ENCODE measurements around the gene NFIB.

DNA sequence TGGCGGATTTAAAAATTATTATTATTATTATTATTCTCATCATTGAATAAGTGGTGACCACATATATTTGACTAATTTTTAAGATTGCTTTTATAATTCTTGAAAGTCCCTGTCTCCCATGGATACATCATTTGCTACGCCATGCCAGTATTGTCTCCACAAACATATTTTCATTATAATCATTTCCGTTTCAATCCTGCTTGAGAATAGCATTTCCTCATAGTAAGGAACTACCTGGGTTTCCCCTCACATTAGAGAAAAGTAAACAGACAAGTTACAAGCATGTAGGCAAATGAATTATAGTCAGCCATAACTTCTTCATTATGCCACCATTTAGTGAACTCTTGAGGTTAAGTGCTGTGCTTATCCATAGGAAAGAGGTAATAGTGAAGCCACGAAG, 276.6 kb downstream of the NFIB start:
- TF ChIP-seq CTCF (IDR thresholded peaks at IDR 0.05 in 2 of 3, conservative IDR thresholded peaks at IDR 0.05 in 1 of 3; ENCODE audit: control insufficient read depth in 2 of 3, extremely low read depth in 1 of 3, insufficient read depth in 1 of 3, low read depth in 3 of 3, low read length in 3 of 3): no peak
- TF ChIP-seq ZBTB40 (IDR thresholded peaks at IDR 0.05; ENCODE audit: borderline replicate concordance): no peak
- no peak for TF ChIP-seq EZH2 (IDR thresholded peaks at IDR 0.05; ENCODE audit: borderline replicate concordance, control insufficient read depth, low read depth, low read length)
- no peak for TF ChIP-seq POLR2AphosphoS5 (IDR thresholded peaks at IDR 0.05; ENCODE audit: low read length)
- TF ChIP-seq MXI1 (IDR thresholded peaks at IDR 0.05; ENCODE audit: low read depth, low read length): no peak
- no peak for TF ChIP-seq SIN3A (IDR thresholded peaks at IDR 0.05; ENCODE audit: low read depth, low read length)
- TF ChIP-seq POLR2AphosphoS2 (IDR thresholded peaks at IDR 0.05; ENCODE audit: low read depth, low read length): no peak
- TF ChIP-seq NR2C2 (IDR thresholded peaks at IDR 0.05; ENCODE audit: borderline replicate concordance, control insufficient read depth, insufficient read length, low read depth): no peak
- no peak for TF ChIP-seq NFIC (IDR thresholded peaks at IDR 0.05; ENCODE audit: low read depth, low read length)
- TF ChIP-seq BACH1 (IDR thresholded peaks at IDR 0.05; ENCODE audit: borderline replicate concordance): no peak
- TF ChIP-seq TCF12 (IDR thresholded peaks at IDR 0.05; ENCODE audit: low read depth, low read length): no peak
- TF ChIP-seq ZBED1 (IDR thresholded peaks at IDR 0.05; ENCODE audit: borderline replicate concordance): no peak
- TF ChIP-seq, protein P1, sequence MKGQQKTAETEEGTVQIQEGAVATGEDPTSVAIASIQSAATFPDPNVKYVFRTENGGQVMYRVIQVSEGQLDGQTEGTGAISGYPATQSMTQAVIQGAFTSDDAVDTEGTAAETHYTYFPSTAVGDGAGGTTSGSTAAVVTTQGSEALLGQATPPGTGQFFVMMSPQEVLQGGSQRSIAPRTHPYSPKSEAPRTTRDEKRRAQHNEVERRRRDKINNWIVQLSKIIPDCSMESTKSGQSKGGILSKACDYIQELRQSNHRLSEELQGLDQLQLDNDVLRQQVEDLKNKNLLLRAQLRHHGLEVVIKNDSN (IDR thresholded peaks at IDR 0.05; ENCODE audit: borderline replicate concordance, extremely low read length, insufficient read depth, low read depth, low read length): no peak

Measured in GM12878 (cell line).